ENCODE measurements around the gene FSTL3. TPM values are rescaled to one million over a fixed set of nuclear protein-coding genes. Genes with fewer than 3 reads are reported as not detected.
"Not testable (repeated sequence)": the region's sequence is repeated elsewhere in the genome, so short reads cannot be mapped to it uniquely, and the experiment has no call there.

The FSTL3 gene
- total and polyA plus RNA-seq, 10 of the 15 experiments (the other 5 are each of a cell fraction or from before 2014, with no cell fraction given): 0.42 to 13.5 (median 3.6) TPM

DNA sequence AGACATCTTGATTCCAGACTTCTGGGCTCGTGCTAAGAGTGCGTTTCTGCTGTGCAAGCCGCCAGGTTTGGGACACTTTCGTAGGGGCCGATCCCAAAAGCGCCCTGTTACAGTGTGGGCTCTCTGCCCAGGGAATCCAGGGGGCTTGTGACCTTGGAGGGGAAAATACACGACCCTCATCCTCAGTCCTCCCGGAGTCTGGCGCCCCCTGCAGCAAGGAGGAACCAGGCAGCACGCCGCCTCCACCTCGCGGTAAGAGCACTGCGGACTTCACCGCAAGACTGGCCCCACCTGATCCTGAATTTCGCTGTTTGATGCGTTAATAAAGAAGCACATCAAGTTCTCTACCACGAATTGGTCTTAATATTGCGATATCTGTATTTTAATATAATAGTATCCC is 48.0 kb upstream of the FSTL3 start:
- no peak for TF ChIP-seq SMAD5 (IDR thresholded peaks at IDR 0.05; ENCODE audit: low read depth)
- no peak for TF ChIP-seq YBX1 (IDR thresholded peaks at IDR 0.05)
- TF ChIP-seq ZBTB33 (IDR thresholded peaks at IDR 0.05): peak; percentile 97
- no peak for TF ChIP-seq RBBP5 (conservative IDR thresholded peaks at IDR 0.05)
- TF ChIP-seq, protein P1, sequence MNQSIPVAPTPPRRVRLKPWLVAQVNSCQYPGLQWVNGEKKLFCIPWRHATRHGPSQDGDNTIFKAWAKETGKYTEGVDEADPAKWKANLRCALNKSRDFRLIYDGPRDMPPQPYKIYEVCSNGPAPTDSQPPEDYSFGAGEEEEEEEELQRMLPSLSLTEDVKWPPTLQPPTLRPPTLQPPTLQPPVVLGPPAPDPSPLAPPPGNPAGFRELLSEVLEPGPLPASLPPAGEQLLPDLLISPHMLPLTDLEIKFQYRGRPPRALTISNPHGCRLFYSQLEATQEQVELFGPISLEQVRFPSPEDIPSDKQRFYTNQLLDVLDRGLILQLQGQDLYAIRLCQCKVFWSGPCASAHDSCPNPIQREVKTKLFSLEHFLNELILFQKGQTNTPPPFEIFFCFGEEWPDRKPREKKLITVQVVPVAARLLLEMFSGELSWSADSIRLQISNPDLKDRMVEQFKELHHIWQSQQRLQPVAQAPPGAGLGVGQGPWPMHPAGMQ (IDR thresholded peaks at IDR 0.05; ENCODE audit: borderline replicate concordance): no peak
- TF ChIP-seq, protein P2, sequence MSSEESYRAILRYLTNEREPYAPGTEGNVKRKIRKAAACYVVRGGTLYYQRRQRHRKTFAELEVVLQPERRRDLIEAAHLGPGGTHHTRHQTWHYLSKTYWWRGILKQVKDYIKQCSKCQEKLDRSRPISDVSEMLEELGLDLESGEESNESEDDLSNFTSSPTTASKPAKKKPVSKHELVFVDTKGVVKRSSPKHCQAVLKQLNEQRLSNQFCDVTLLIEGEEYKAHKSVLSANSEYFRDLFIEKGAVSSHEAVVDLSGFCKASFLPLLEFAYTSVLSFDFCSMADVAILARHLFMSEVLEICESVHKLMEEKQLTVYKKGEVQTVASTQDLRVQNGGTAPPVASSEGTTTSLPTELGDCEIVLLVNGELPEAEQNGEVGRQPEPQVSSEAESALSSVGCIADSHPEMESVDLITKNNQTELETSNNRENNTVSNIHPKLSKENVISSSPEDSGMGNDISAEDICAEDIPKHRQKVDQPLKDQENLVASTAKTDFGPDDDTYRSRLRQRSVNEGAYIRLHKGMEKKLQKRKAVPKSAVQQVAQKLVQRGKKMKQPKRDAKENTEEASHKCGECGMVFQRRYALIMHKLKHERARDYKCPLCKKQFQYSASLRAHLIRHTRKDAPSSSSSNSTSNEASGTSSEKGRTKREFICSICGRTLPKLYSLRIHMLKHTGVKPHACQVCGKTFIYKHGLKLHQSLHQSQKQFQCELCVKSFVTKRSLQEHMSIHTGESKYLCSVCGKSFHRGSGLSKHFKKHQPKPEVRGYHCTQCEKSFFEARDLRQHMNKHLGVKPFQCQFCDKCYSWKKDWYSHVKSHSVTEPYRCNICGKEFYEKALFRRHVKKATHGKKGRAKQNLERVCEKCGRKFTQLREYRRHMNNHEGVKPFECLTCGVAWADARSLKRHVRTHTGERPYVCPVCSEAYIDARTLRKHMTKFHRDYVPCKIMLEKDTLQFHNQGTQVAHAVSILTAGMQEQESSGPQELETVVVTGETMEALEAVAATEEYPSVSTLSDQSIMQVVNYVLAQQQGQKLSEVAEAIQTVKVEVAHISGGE (CRISPR knock-in tag; IDR thresholded peaks at IDR 0.05): no peak
- TF ChIP-seq, protein P3, sequence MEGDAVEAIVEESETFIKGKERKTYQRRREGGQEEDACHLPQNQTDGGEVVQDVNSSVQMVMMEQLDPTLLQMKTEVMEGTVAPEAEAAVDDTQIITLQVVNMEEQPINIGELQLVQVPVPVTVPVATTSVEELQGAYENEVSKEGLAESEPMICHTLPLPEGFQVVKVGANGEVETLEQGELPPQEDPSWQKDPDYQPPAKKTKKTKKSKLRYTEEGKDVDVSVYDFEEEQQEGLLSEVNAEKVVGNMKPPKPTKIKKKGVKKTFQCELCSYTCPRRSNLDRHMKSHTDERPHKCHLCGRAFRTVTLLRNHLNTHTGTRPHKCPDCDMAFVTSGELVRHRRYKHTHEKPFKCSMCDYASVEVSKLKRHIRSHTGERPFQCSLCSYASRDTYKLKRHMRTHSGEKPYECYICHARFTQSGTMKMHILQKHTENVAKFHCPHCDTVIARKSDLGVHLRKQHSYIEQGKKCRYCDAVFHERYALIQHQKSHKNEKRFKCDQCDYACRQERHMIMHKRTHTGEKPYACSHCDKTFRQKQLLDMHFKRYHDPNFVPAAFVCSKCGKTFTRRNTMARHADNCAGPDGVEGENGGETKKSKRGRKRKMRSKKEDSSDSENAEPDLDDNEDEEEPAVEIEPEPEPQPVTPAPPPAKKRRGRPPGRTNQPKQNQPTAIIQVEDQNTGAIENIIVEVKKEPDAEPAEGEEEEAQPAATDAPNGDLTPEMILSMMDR (IDR thresholded peaks at IDR 0.05 in 2 of 3, conservative IDR thresholded peaks at IDR 0.05 in 1 of 3; ENCODE audit: control insufficient read depth in 2 of 3, extremely low read depth in 1 of 3, insufficient read depth in 1 of 3, low read depth in 3 of 3, low read length in 3 of 3): peak; percentile 4 to 24 (median 14); a peak in 1 of 6 replicates
- ChIA-PET RAD21 (ENCODE audit: unreplicated experiment) (no interaction called here), CTCF (no interaction called here), POLR2A (interaction anchor here (0.6 kb wide), 1 partner anchor 53 kb away, joined by 5 read pairs; no protein-coding TSS in a partner anchor), SMC1A (ENCODE audit: uncharacterized antibody, unreplicated experiment) (no interaction called here)
- FAIRE-seq (no peak), DNase-seq (ENCODE audit: low read depth, low spot score) (no peak), ATAC-seq (no peak)
- peaks cover 7% of the 10 kb centered on the region; the same call in 1 of the 2 replicates for H3K4me1 ChIP-seq (ENCODE audit: control insufficient read depth, insufficient read depth, low read length)
- in situ Hi-C loops (cut with MboI): no loop called here
- H3K4me2 ChIP-seq (ENCODE audit: control insufficient read depth, insufficient read depth): no peak overlapping the region
- no peak overlapping the region for H3K27ac ChIP-seq (ENCODE audit: control insufficient read depth, insufficient read depth)
- no peak overlapping the region for H3K9ac ChIP-seq (ENCODE audit: control insufficient read depth, insufficient read depth, low read length)
- peaks cover 0 to 4% of the 10 kb centered on the region in 2 experiments; a peak in 3 of 4 replicates for H3K36me3 ChIP-seq (ENCODE audit: control insufficient read depth in 2 of 2, insufficient read depth in 2 of 2, low read length in 1 of 2)
- H3K9me3 ChIP-seq (replicated peaks; ENCODE audit: control insufficient read depth, insufficient read depth, low read length): no peaks in the 10 kb centered on the region
- no peak overlapping the region for H2AFZ ChIP-seq (ENCODE audit: control insufficient read depth, low read depth, low read length)
- BruUV-seq (replicated peaks): no TSS peak
- peaks cover 11% of the 10 kb centered on the region for H3K79me2 ChIP-seq (ENCODE audit: control insufficient read depth, insufficient read depth, low read length)
- WGBS (ENCODE audit: insufficient coverage, insufficient replicate concordance, low lambda C conversion rate, missing lambda C conversion rate): 93% methylated on average over 19 of the region's 19 CpGs
- no peaks in the 10 kb centered on the region for H3K27me3 ChIP-seq (replicated peaks in 1 of 2; ENCODE audit: control insufficient read depth in 2 of 2, insufficient read depth in 2 of 2, low read length in 1 of 2)
- intact Hi-C loops (cut with micrococcal nuclease; ENCODE audit: unreplicated experiment): no loop called here
- no peak overlapping the region for H3K4me3 ChIP-seq
- H4K20me1 ChIP-seq (ENCODE audit: control insufficient read depth, insufficient read depth): no peaks in the 10 kb centered on the region

DNA sequence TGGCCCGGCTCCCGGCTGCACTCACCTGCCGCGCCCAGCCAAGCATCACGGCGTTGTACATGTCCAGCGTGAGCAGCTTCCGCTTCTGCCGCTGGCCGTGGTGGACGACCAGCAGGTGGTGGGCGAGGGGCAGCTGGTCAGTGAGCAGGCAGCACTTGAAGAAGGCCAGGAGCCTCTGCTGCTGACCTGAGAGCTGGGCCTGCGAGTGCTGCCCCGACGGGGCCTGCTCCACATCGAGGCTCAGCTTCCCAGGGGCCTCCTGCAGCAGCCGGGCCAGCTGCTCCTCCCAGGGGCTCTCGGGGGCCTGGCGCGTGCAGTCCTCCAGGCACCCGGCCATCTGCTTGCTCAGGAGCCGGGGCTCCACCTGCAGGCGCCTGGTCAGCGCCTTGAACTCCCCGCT is 46.7 kb upstream of the FSTL3 start:
- DNase-seq (ENCODE audit: low read depth, low spot score); POLR2A ChIA-PET; H3K9ac ChIP-seq (ENCODE audit: control insufficient read depth, insufficient read depth, low read length); intact Hi-C loops (cut with micrococcal nuclease; ENCODE audit: unreplicated experiment); RAD21 ChIA-PET (ENCODE audit: unreplicated experiment); FAIRE-seq; BruUV-seq (replicated peaks); SMC1A ChIA-PET (ENCODE audit: uncharacterized antibody, unreplicated experiment); H3K9me3 ChIP-seq (replicated peaks; ENCODE audit: control insufficient read depth, insufficient read depth, low read length); in situ Hi-C loops (cut with MboI); H2AFZ ChIP-seq (ENCODE audit: control insufficient read depth, low read depth, low read length); ATAC-seq; H3K4me3 ChIP-seq; H3K27ac ChIP-seq (ENCODE audit: control insufficient read depth, insufficient read depth); H3K27me3 ChIP-seq (replicated peaks in 1 of 2; ENCODE audit: control insufficient read depth in 2 of 2, insufficient read depth in 2 of 2, low read length in 1 of 2); CTCF ChIA-PET; H3K4me2 ChIP-seq (ENCODE audit: control insufficient read depth, insufficient read depth); H3K36me3 ChIP-seq (ENCODE audit: control insufficient read depth in 2 of 2, insufficient read depth in 2 of 2, low read length in 1 of 2); H4K20me1 ChIP-seq (ENCODE audit: control insufficient read depth, insufficient read depth): not testable (repeated sequence)
- peaks cover 16% of the 10 kb centered on the region for H3K79me2 ChIP-seq (ENCODE audit: control insufficient read depth, insufficient read depth, low read length)
- peaks cover 12% of the 10 kb centered on the region for H3K4me1 ChIP-seq (ENCODE audit: control insufficient read depth, insufficient read depth, low read length)
- WGBS (ENCODE audit: insufficient coverage, insufficient replicate concordance, low lambda C conversion rate, missing lambda C conversion rate): 95% methylated on average over 25 of the region's 25 CpGs

All from GM12878 (cell line).